Activated CD4-positive, CD25-positive, alpha-beta regulatory T cell (primary cell): ENCODE measurements around the gene NEDD9.

ENCODE experiments used
- DNase-seq, 4 experiments: peaks; one replicate each; lab custom pipeline; 2025; lab: John Stamatoyannopoulos, UW

The NEDD9 gene

GRCh38 chr6:11233673-11234573 lies 1.5 kb upstream of the NEDD9 start:
- no peak for DNase-seq

DNA sequence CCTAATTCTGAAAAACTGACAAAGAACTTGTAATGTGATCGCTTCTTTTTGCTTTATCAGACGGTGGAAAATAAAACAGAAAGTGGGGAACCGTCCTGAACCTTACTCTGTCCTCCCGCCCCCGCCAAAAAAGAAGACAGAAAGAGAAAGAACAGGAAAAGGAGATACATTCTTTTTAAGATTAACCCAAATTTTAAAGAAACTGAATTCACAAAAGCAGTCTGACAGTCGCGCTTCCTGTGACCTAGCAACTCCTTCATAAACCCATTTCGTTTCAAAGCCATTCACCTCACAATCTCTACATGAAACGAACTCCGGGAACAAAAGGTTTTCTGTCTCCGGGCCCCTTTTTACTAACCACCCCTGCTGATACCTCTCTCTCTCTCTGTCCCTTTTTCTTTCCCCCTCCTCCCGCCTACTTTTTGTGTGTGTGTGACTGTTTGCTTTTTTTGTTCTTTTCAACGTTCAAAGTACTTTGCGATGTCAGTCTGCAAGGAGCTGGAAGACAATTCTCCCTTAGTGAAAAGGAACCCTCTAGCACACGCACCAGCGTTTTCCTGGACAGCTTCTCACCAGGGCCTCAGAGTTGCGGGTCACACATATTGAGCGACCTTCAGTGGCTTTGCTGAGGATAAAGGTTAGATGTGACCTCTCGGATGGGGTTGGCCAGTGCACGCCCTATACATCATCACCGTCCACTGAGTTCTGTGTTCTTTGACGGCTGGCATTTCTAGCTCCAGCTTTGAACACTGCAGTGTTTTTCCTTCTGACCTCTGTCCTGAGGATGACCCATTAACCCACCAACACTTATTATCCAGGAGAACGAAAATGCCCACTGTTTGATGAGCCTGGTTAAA lies 530 bp upstream of the NEDD9 start:
- no peak for DNase-seq

- DNase-seq, result no peak
Measured at GRCh38 chr6:11231564-11232192, 790 bp downstream of the NEDD9 start.

DNA sequence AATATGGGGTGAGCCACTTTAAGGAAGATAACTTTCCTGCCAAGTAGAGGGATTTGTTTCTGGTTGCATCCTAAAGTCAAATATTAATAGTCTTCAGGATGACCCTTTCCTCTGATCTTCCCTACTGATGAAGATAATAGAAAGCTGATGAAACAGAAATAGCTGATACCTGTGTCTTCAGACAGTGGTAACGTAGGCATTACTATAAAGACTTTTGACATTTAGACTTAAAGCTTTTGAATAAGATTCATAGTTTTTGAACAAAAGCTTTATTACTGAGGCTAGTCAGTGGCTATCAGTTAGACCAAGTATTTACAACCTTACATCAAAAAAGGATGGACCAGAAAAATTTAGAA lies 1.4 kb downstream of the NEDD9 start:
- no peak for DNase-seq

- no peak for DNase-seq
Measured at GRCh38 chr6:11230158-11231107, 2.0 kb downstream of the NEDD9 start.

GRCh38 chr6:11229655-11230046 lies 2.8 kb downstream of the NEDD9 start:
- DNase-seq, result no peak

DNA sequence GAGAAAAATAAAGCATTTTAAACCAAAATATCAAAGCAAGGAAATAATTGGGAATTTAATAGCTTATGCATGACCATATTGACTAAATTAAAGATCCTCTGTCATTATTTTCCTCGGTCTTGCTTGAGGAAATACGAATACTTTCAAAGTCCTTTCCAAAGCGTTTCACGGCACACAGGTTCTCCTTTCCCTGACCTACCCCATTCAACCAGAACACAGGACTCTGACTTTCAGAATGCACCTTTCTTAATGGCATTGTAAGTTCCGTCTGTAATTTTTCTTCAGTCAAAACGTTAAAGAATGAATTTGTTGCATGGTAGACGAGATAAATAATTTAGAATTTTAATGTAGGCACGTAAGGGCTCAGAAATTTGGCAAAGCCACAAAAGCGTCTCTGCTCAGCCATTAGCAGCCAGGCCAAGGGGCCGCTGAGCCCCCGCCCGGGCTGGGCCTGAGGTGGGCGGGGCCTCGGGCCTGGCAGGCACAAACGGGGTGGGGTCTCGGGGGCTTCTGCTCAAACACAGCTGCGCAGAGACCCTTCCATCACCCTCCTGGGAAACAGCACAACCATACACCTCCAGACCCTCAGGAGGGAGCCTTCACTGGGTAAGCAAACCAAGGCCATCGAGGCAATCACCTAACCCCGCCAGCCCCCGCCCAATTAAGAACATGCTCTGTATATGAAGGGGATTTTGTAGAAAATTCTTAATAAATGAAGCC lies 3.4 kb downstream of the NEDD9 start:
- DNase-seq, result no peak

- no peak for DNase-seq
Measured at GRCh38 chr6:11227698-11228097, 4.8 kb downstream of the NEDD9 start.

DNA sequence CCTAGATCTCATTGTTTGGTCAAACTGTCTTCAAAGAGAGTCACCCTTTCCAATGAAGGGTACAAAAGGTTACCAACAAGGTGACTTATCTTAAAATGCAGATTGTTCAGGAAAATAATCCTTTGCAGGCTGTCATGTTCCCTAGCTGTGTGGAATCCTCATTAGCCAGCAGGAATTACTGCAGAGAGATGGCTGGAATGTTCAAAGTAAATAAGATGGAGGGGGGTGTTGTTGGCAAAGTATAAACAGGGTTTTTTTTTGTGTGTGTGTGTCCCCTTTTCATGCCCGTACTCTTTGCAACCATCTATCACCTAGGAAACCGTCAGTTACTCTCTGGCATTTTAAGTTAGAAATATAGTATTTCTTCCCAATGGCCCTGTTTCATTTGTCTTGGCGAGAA lies 6.5 kb downstream of the NEDD9 start:
- no peak for DNase-seq

DNA sequence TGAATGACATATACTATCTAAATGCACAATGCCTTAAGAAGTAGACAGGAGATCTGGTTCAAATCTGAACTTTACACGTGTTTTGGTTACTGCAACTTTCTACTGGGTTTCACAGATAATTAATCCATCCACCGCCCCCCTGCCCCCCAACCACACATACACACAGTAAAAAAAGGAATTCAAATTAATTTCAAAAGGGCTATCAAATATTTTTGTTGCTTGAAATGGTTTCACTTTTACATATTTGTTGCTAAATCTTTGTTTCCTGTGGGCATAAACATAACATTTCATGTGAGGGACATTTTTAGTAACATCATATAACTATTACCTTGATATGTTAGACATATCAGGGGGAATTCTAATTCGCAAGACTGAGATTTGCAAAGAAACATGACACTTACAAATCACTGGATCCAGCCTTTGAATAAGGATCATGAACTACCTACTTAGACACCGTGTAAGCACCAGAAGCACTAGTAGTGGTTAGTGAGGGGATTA lies 7.5 kb downstream of the NEDD9 start:
- DNase-seq, result no peak

DNA sequence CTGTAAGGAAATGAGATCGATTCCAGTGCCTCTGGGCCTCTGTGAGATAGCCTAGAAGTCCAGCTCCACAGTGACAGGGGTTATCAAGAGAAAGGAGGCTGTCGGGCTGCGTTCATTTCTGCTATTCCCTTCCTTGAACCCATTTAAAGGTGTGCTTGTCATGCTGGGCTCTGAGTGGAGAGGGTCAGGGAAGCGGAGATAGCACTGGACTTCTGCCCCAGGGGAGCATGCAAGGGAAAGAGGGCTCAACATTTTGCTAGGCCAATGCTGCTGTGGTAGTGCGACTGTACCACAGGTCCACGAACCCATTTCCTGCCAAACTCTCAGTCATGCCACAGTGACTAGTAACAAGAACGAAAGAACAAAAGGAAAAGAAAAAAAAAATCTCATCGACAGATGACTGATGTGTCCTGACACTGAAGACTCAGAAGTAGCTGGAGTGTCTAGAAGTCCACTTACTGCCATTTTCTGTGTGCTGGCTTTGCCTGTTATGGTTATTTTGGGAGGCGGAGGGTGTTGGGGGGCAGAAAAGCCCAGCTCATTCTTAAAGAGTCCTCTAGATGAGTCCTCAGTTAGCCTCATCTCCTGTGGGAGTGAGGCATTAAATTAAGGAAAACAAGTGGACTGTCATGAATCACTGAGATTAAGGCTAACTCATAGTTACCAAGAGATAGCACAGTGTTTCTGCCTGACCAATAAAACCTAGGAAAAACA lies 8.1 kb downstream of the NEDD9 start:
- peak in 1 of 4 experiments; percentile 18 for DNase-seq

- DNase-seq, result no peak
Measured at GRCh38 chr6:11223286-11223864, 9.1 kb downstream of the NEDD9 start.

GRCh38 chr6:11222385-11223277 lies 9.8 kb downstream of the NEDD9 start:
- DNase-seq, result no peak

GRCh38 chr6:11221623-11222384 lies 10.7 kb downstream of the NEDD9 start:
- DNase-seq, result no peak

- DNase-seq, result no peak
Measured at GRCh38 chr6:11219400-11219834, 13.1 kb downstream of the NEDD9 start.

DNA sequence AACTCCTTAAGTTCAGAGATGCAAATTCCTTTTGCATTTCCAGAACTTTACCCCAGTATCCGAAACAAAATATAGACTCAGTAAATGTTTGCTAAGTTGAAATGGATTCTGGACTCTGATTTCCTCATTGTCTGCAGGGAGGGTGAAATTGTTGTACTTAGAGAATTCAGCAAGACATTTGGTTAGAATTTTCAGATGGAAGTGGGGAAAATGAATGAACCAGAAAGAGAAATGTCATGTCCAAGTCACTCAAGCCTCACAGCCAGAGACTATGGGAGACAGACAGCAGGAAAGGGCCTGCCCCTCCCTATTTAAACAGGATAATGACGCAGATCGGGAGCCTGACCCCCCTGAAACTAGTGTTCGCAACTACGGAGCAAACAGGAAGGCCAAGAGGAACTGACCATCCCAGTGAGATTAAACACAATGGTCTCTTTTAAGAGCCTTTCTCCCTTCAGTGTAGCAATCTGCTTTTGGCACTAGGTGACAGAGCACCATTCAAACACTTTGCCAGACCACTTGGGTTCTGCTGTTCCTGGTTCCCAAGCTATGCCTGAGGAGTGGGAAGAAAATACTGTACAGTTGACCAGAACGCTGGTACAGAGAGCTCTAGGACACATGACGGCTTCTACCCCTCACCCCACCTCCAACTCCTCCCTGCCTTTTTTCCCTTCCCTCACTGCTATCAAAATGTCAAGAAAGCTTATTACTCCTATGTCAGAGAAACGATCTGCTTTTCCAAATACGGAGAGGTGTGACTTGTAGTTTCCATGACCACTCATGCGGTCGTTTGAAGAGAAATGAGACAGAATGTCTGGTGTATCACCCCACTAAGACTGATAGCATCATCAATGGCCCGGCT lies 13.7 kb downstream of the NEDD9 start:
- peak in 1 of 4 experiments; percentile 37 for DNase-seq

DNA sequence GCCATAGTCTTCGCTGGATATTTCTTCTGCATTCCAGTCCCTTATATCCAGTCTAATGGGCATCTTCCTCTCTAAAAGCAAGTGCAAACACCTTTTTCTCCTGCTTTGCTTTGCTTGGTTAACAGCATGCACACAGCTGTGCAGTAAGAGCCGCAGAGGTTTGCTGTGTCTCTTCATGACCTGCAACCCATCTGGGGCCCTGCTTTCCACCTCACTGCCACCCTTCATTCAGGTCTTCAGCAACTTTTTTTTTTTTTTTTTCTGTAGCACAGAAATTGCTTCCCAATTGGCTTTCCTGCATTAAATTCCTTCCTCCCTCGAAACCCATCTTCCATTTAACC lies 14.4 kb downstream of the NEDD9 start:
- DNase-seq, result no peak
